Measurements from ENCODE around the gene CLEC4G. TPM values are rescaled to one million over a fixed set of nuclear protein-coding genes. Genes with fewer than 3 reads are reported as not detected.

The CLEC4G gene
- polyA plus RNA-seq, 1 donor (not counting 4 experiments of a cell fraction or from before 2014, with no cell fraction given): not detected

DNA sequence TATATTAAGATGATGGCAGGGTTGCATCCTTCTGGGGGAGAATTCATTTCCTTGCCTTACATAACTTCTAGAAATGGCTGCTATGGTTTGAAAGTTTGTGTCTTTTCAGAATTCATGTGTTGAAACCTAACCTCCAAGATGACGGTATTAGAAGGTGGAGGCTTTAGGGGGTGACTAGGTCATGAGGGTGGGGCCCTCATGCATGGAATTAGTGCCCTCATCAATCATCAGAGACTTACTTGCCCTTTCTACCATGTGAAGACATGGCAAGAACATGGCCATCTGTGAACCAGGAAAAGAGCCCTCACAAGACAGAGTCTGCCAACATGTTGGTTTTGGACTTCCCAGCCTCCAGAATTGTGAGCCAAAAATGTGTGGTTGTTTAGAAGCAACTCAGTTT is 15.1 kb downstream of the CLEC4G start:
- Histone ChIP-seq H3K36me3 (ENCODE audit: control insufficient read depth in 2 of 2, extremely low read depth in 1 of 2, insufficient read depth in 2 of 2, low read length in 2 of 2) (no peaks in the 10 kb centered on the region), H3K27me3 (ENCODE audit: control insufficient read depth, extremely low read depth, insufficient read depth, low read length) (no peaks in the 10 kb centered on the region), H3K79me2 (ENCODE audit: control insufficient read depth, insufficient read depth, low read length) (no peaks in the 10 kb centered on the region), H3K9me3 (ENCODE audit: control insufficient read depth, low read depth, low read length) (no peaks in the 10 kb centered on the region), H3K4me1 (ENCODE audit: control insufficient read depth, extremely low read depth, insufficient read depth, low read length) (no peaks in the 10 kb centered on the region), H3K4me3 (ENCODE audit: control insufficient read depth in 2 of 3, extremely low read depth in 1 of 3, insufficient read depth in 2 of 3, low read depth in 1 of 3, low read length in 3 of 3) (no peak overlapping the region), H3K9ac (ENCODE audit: control insufficient read depth, extremely low read depth, insufficient read depth, low read length) (no peak overlapping the region), H2AFZ (ENCODE audit: control insufficient read depth, low read length) (no peak overlapping the region), H3K9me1 (ENCODE audit: control insufficient read depth, extremely low read depth, insufficient read depth, low read length) (no peaks in the 10 kb centered on the region), H3K27ac (ENCODE audit: control insufficient read depth, insufficient read depth, low read length) (no peak overlapping the region), H3K4me2 (ENCODE audit: control insufficient read depth, extremely low read depth, insufficient read depth, low read depth, low read length) (no peak overlapping the region), H4K20me1 (ENCODE audit: control insufficient read depth, extremely low read depth, insufficient read depth, low read length) (no peaks in the 10 kb centered on the region)
- TF ChIP-seq EZH2 (IDR thresholded peaks at IDR 0.05; ENCODE audit: low read length): no peak
- TF ChIP-seq, protein P1, sequence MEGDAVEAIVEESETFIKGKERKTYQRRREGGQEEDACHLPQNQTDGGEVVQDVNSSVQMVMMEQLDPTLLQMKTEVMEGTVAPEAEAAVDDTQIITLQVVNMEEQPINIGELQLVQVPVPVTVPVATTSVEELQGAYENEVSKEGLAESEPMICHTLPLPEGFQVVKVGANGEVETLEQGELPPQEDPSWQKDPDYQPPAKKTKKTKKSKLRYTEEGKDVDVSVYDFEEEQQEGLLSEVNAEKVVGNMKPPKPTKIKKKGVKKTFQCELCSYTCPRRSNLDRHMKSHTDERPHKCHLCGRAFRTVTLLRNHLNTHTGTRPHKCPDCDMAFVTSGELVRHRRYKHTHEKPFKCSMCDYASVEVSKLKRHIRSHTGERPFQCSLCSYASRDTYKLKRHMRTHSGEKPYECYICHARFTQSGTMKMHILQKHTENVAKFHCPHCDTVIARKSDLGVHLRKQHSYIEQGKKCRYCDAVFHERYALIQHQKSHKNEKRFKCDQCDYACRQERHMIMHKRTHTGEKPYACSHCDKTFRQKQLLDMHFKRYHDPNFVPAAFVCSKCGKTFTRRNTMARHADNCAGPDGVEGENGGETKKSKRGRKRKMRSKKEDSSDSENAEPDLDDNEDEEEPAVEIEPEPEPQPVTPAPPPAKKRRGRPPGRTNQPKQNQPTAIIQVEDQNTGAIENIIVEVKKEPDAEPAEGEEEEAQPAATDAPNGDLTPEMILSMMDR (optimal IDR thresholded peaks at IDR 0.05 in 1 of 3, IDR thresholded peaks at IDR 0.05 in 1 of 3, conservative IDR thresholded peaks at IDR 0.05 in 1 of 3; ENCODE audit: extremely low read depth in 1 of 3, insufficient read depth in 2 of 3, low read length in 3 of 3): no peak
- FAIRE-seq (no peak), DNase-seq (ENCODE audit: low read depth, low spot score) (no peak)
- dilution Hi-C loops (cut with MboI; ENCODE audit: extremely low pct_ligation_motif_present, low sequenced_read_pairs): no loop called here

DNA sequence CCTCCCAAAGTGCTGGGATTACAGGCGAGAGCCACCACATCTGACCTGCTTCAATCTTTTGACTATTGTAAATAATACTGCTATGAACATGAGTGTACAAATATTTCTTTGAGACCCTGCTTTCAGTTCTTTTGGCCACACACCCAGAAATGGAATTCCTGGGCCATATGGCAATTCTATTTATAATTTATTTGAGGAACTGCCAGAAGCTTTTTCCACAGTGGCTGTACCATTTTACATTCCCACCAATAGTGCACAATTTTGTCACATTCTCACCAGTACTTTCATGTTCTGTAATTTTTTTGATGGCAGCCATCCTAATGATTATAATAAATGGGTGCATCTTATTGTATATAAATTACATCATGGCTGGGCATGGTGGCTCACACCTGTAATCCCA is 16.2 kb downstream of the CLEC4G start:
- no peaks in the 10 kb centered on the region for H3K9me1 ChIP-seq (ENCODE audit: control insufficient read depth, extremely low read depth, insufficient read depth, low read length)
- TF ChIP-seq, protein P1 (optimal IDR thresholded peaks at IDR 0.05 in 1 of 3, IDR thresholded peaks at IDR 0.05 in 1 of 3, conservative IDR thresholded peaks at IDR 0.05 in 1 of 3; ENCODE audit: extremely low read depth in 1 of 3, insufficient read depth in 2 of 3, low read length in 3 of 3): no peak
- TF ChIP-seq EZH2 (IDR thresholded peaks at IDR 0.05; ENCODE audit: low read length): no peak
- no peaks in the 10 kb centered on the region for H3K79me2 ChIP-seq (ENCODE audit: control insufficient read depth, insufficient read depth, low read length)
- FAIRE-seq (no peak), DNase-seq (ENCODE audit: low read depth, low spot score) (no peak)
- H3K4me3 ChIP-seq (ENCODE audit: control insufficient read depth in 2 of 3, extremely low read depth in 1 of 3, insufficient read depth in 2 of 3, low read depth in 1 of 3, low read length in 3 of 3): no peak overlapping the region
- H3K27me3 ChIP-seq (ENCODE audit: control insufficient read depth, extremely low read depth, insufficient read depth, low read length): no peaks in the 10 kb centered on the region
- dilution Hi-C loops (cut with MboI; ENCODE audit: extremely low pct_ligation_motif_present, low sequenced_read_pairs): no loop called here
- H3K9ac ChIP-seq (ENCODE audit: control insufficient read depth, extremely low read depth, insufficient read depth, low read length): no peak overlapping the region
- no peaks in the 10 kb centered on the region for H4K20me1 ChIP-seq (ENCODE audit: control insufficient read depth, extremely low read depth, insufficient read depth, low read length)
- H3K9me3 ChIP-seq (ENCODE audit: control insufficient read depth, low read depth, low read length): no peaks in the 10 kb centered on the region
- H3K4me1 ChIP-seq (ENCODE audit: control insufficient read depth, extremely low read depth, insufficient read depth, low read length): no peaks in the 10 kb centered on the region
- H3K27ac ChIP-seq (ENCODE audit: control insufficient read depth, insufficient read depth, low read length): no peak overlapping the region
- H3K36me3 ChIP-seq (ENCODE audit: control insufficient read depth in 2 of 2, extremely low read depth in 1 of 2, insufficient read depth in 2 of 2, low read length in 2 of 2): no peaks in the 10 kb centered on the region
- no peak overlapping the region for H2AFZ ChIP-seq (ENCODE audit: control insufficient read depth, low read length)
- H3K4me2 ChIP-seq (ENCODE audit: control insufficient read depth, extremely low read depth, insufficient read depth, low read depth, low read length): no peak overlapping the region

Data from keratinocyte (primary cell).